Activated CD4-positive, alpha-beta T cell treated with anti-CD3 and anti-CD28 coated beads, Interleukin-2, amount 10 ng/mL, durations not matched to agents 7 days and 5 days (primary cell): Measurements from ENCODE around the gene PLA2G5. TPM values are rescaled to one million over a fixed set of nuclear protein-coding genes. Genes with fewer than 3 reads are reported as not detected.

Experiments
- CTCF ChIA-PET: fragments of 350-600 bp; sonication (Branson Sonifier 250); formaldehyde crosslinking; loops from one replicate; lab custom pipeline; 2021; ENCODE audit warnings: antibody characterized with exemption; lab: Charles Lee
- POLR2A ChIA-PET: fragments of 350-600 bp; sonication (Branson Sonifier 250); formaldehyde crosslinking; loops from one replicate; lab custom pipeline; 2021; ENCODE audit warnings: antibody characterized with exemption; lab: Charles Lee
- DNase-seq: peaks from one replicate; pipeline ENCODE4 v3.0.0-alpha.2; 2020
- H3K27ac Mint-ChIP-seq: one replicate; pipeline ENCODE4 v1.8.0; 2021; ENCODE audit warnings: mild to moderate bottlenecking, moderate library complexity, mixed read lengths
- H3K27me3 Mint-ChIP-seq: one replicate; pipeline ENCODE4 v1.8.0; 2021; ENCODE audit warnings: mixed read lengths
- H3K36me3 Mint-ChIP-seq: one replicate; pipeline ENCODE4 v1.8.0; 2021; ENCODE audit warnings: low read depth, mixed read lengths
- H3K4me1 Mint-ChIP-seq: one replicate; pipeline ENCODE4 v1.8.0; 2021; ENCODE audit warnings: mixed read lengths
- H3K4me3 Mint-ChIP-seq: one replicate; pipeline ENCODE4 v1.8.0; 2021; ENCODE audit warnings: mild to moderate bottlenecking, moderate library complexity, mixed read lengths
- H3K9me3 Mint-ChIP-seq: one replicate; pipeline ENCODE4 v1.8.0; 2021; ENCODE audit warnings: mixed read lengths
- total RNA-seq, 2 experiments: library from RNA; stranded (reverse); gene quantifications; one replicate each; pipeline ENCODE4 v1.2.3, GENCODE V29; 2021

Gene PLA2G5
- total RNA-seq, 2 experiments from 2014 or later, result not detected

DNA sequence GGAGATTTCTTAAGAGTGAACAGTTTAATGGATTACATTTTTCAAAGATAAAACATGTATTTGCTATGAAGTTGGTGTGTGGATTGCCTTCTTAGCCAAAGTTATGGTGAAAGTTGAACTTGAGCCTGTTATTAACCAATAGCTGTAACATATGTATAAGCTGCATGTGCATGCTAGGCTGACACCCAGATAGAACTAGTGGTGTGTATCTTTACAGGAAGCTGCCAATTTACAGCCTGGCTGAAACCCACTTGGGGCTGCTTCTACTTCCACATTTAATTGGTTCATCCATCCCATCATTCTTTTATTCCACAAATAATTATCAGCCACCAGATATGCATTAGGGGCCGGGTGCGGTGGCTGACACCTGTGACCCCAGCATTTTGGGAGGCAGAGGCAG is 3.3 kb downstream of the PLA2G5 start:
- Mint-ChIP-seq H3K4me1 (no peaks in the 10 kb centered on the region), H3K27me3 (peaks cover 11% of the 10 kb centered on the region), H3K4me3 (no peak overlapping the region), H3K36me3 (no peaks in the 10 kb centered on the region), H3K27ac (no peak overlapping the region), H3K9me3 (no peaks in the 10 kb centered on the region)
- ChIA-PET POLR2A (no interaction called here), CTCF (no interaction called here)
- no peak for DNase-seq

DNA sequence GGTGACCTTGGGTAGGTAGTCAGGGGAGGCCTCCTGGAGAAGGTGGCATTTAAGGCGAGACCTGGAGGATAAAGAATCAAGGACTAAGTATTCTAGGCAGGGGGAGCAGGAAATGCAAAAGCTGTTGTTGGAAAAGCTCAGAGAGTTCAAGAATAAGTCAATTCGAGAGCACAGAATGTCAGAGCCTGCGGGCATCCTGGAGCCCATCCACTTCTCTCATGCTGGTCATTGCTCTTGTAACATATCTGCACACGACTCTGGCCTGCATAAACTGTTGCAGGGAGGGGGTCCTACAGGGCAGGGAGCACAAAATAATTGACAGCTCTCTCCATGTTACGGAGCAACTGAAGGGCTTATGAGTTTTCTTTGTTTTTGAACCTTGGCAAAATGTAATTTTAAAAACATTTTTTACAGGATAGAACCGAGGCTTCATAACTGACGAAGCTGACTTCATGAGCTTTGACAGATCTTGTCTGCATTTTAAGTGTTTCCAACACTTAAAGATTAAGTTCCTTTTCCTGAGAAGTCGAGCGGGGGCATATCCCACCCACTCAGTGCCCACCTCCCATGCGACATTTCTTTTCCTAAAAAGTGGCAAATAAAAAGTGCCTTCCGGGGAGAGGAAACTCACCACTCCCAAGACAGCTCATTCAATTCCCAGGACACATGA is 4.2 kb downstream of the PLA2G5 start:
- H3K4me1 Mint-ChIP-seq, result no peaks in the 10 kb centered on the region
- H3K9me3 Mint-ChIP-seq, result no peaks in the 10 kb centered on the region
- H3K27me3 Mint-ChIP-seq, result peaks cover 16% of the 10 kb centered on the region
- H3K36me3 Mint-ChIP-seq, result no peaks in the 10 kb centered on the region
- H3K4me3 Mint-ChIP-seq, result no peak overlapping the region
- no peak for DNase-seq
- no peak overlapping the region for H3K27ac Mint-ChIP-seq
- CTCF ChIA-PET, result no interaction called here
- POLR2A ChIA-PET, result no interaction called here

DNA sequence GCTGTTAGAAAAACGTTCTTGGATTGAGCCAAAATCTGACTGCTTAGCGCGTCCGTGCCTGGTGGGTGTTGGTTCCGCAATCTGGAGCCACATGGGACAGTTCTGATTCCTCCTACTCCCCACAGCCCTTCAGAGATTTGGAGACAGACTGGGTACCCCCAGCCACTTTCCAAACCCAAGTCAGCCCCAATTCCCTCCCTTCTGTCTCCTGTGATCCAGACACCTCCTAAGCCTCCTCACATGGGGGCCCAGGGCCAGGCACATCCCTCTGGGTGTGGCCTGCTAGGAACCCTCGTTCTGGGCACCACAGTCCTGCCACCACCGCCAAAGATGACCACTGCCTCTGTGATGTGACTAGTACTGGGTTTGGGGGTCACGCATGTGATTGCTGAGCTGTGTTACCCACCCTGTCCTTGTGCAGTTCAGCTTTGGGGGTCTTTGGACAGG is 4.8 kb downstream of the PLA2G5 start:
- Mint-ChIP-seq H3K9me3 (no peaks in the 10 kb centered on the region), H3K27me3 (peaks cover 19% of the 10 kb centered on the region), H3K4me1 (peaks cover under 1% of the 10 kb centered on the region), H3K36me3 (no peaks in the 10 kb centered on the region), H3K4me3 (no peak overlapping the region), H3K27ac (no peak overlapping the region)
- CTCF ChIA-PET, result no interaction called here
- DNase-seq, result no peak
- POLR2A ChIA-PET, result no interaction called here

DNA sequence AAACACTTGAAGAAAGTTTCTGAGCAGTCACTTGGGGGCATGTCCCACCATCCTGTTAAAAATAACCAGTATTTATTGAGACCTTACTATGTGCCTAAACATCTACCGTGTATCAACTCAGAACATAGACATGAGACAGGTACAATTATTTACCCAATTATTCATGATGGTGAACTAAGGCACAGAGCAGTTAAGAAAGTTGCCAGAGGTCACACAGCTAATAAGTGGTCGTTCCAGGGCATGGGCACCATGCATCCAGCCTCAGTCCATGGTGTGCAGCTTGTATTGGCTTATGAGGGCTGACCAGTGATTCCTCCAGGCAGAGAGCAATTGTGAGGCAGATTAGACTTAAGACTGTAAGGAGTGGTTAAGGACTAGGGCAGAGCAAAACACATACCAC is 5.4 kb downstream of the PLA2G5 start:
- H3K4me3 Mint-ChIP-seq, result no peak overlapping the region

DNA sequence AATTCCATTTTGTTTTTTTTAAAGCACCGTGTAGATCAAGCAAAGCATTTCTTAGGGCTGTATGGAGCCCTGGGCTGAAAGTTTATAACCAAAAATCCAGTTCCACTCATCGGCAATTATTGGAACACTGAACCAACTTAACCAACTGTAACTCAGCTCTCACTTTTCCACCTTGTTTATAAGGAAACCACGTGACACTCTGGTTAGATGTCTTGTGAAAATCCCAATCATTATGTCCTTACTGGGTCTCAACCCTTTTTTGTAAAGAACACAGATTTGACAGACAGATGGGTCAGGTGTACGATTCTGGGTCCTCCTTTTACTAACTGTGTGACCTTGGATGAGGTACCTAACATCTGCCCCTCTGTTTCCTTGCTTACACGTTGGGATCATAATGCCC is 6.2 kb downstream of the PLA2G5 start:
- H3K27ac Mint-ChIP-seq, result no peak overlapping the region
- H3K9me3 Mint-ChIP-seq, result no peaks in the 10 kb centered on the region
- no peaks in the 10 kb centered on the region for H3K36me3 Mint-ChIP-seq
- no peak overlapping the region for H3K4me3 Mint-ChIP-seq
- peaks cover 9% of the 10 kb centered on the region for H3K4me1 Mint-ChIP-seq
- ChIA-PET POLR2A (no interaction called here), CTCF (interaction anchor here (1.2 kb wide), 1 partner anchor 10 kb away, joined by 3 read pairs; no protein-coding TSS in a partner anchor)
- DNase-seq, result no peak
- H3K27me3 Mint-ChIP-seq, result peaks cover 27% of the 10 kb centered on the region

More for the DNA sequence above, 5.4 kb downstream of the PLA2G5 start:
- Mint-ChIP-seq H3K9me3 (no peaks in the 10 kb centered on the region), H3K36me3 (no peaks in the 10 kb centered on the region), H3K4me1 (peaks cover 1% of the 10 kb centered on the region), H3K27ac (no peak overlapping the region), H3K27me3 (peaks cover 20% of the 10 kb centered on the region)
- DNase-seq, result no peak
- POLR2A ChIA-PET, result no interaction called here
- CTCF ChIA-PET, result interaction anchor here (1.2 kb wide), 1 partner anchor 9 kb away, joined by 3 read pairs; no protein-coding TSS in a partner anchor

DNA sequence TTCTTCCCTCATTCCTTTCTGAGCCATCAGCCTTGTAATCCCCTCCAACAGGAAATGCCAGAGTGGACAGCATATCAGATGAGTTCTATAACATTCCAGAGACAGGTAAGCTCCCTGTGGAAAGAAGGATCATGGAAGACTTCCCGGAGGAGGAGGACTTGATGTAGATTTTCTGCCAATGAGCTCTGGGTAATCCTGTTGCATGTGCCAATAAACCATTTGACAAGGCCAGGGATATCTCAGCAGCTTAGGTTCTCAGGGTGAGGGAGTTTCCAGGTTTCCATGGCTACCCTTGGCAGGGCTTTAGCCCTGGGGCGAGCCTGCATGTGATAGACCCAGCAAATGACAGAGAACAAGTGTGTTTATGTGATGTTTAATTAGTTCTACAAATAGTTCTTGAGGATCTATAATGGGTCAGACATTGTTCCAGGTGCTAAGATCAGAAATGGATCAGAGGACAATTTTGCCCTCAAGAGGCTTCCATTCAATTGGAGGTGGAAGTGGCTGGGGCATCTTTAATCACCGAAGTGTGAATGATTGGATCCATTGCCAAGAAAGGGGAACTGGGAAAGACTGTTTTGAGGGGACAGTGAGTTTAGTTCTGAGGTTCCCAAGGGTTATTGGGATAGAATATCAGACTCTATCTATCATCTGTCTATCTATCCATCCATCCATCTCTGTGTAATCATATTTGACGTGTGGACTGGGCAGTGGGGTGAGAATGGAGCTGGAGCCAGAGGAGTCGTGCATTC is 6.9 kb downstream of the PLA2G5 start:
- Mint-ChIP-seq H3K9me3 (no peaks in the 10 kb centered on the region), H3K27me3 (peaks cover 30% of the 10 kb centered on the region), H3K36me3 (no peaks in the 10 kb centered on the region), H3K4me3 (no peak overlapping the region), H3K27ac (no peak overlapping the region), H3K4me1 (peaks cover 11% of the 10 kb centered on the region)
- ChIA-PET CTCF (interaction anchor here (1.2 kb wide), 1 partner anchor 10 kb away, joined by 3 read pairs; no protein-coding TSS in a partner anchor), POLR2A (no interaction called here)
- DNase-seq, result no peak

DNA sequence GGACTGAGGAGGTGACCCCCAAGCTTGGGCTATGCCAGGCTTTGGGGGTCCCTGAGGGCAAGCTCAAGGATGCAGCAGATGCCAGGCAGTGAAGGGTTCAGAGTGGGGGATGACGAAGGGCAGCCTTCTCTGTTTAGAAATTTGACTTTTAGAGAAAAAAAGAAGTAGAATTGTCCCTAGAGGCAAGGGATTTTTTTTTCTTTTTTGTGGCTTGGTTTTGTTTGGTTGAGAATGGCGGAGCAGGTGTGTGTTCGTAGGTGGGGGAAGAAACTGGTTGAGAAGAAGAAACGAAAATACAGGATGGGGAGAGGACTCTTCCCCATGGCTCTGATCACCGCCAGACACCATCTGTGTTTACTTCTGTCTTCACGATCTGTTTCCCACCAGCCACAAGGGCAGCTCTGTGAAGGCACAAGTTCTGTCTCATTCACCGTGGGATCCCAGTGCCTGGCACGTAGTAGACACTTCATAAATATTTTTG is 8.2 kb downstream of the PLA2G5 start:
- Mint-ChIP-seq H3K27me3 (peaks cover 31% of the 10 kb centered on the region), H3K9me3 (no peaks in the 10 kb centered on the region), H3K36me3 (no peaks in the 10 kb centered on the region), H3K4me3 (no peak overlapping the region), H3K4me1 (peaks cover 12% of the 10 kb centered on the region), H3K27ac (no peak overlapping the region)
- no peak for DNase-seq
- ChIA-PET POLR2A (no interaction called here), CTCF (no interaction called here)

DNA sequence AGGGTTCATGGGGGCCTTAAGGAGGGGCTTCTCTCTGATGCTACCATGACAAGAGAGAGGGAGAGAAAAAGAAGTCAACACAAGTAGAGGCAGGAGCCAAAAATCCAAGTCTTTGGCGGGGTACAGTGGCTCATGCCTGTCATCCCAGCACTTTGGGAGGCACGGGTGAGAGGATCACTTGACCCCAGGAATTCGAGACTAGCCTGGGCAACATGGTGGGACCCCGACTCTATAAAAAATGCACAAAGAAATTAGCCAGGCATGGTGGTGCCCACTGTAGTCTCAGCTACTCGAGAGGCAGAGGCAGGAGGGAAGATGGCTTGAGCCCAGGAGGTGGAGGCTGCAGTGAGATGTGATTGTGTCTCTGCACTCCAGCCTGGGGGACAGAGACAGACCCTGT is 8.7 kb downstream of the PLA2G5 start:
- Mint-ChIP-seq H3K4me1 (peaks cover 12% of the 10 kb centered on the region), H3K36me3 (no peaks in the 10 kb centered on the region), H3K27me3 (peaks cover 31% of the 10 kb centered on the region), H3K27ac (no peak overlapping the region), H3K4me3 (no peak overlapping the region), H3K9me3 (no peaks in the 10 kb centered on the region)
- DNase-seq, result no peak
- CTCF ChIA-PET, result interaction anchor here (0.6 to 1.2 kb wide), 2 partner anchors 10 to 23 kb away, joined by 3 read pairs; no protein-coding TSS in a partner anchor
- POLR2A ChIA-PET, result no interaction called here

DNA sequence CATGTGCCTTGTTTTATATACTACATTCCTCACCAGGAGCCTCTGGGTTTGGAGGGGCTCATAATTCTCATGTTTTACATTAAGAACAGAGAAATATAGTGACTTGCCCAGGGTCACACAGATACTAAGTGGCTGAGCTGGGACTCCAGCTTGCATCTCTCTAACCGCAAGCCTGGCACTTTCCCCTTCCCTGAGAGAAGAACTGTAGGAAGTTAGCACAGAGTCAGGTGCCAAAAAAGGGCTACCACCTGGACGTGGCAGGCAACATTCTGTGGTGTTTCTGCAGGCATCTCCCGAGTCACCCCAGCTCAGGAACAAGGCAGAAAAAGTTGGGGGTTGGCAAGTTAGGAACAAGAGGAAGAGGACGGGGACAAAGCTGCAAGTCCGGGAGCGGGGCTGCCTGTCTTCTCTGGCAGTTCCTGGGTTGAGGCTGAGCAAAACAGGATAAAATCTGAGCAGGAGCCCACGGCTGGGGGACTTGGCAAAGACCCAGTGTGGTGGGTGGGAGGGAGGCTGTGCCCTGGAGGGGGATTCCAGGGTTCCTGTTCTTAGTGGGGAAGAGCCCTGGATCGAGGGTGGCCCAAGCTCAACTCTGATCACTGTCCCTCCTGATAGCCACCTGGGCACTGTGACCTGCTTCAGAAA is 9.8 kb downstream of the PLA2G5 start:
- H3K4me1 Mint-ChIP-seq, result peaks cover 12% of the 10 kb centered on the region
- CTCF ChIA-PET, result interaction anchor here (1.2 kb wide), 1 partner anchor 9 kb away, joined by 3 read pairs; no protein-coding TSS in a partner anchor
- POLR2A ChIA-PET, result no interaction called here
- no peak for DNase-seq
- peaks cover 31% of the 10 kb centered on the region for H3K27me3 Mint-ChIP-seq
- no peaks in the 10 kb centered on the region for H3K36me3 Mint-ChIP-seq
- no peaks in the 10 kb centered on the region for H3K9me3 Mint-ChIP-seq
- H3K27ac Mint-ChIP-seq, result no peak overlapping the region
- no peak overlapping the region for H3K4me3 Mint-ChIP-seq

DNA sequence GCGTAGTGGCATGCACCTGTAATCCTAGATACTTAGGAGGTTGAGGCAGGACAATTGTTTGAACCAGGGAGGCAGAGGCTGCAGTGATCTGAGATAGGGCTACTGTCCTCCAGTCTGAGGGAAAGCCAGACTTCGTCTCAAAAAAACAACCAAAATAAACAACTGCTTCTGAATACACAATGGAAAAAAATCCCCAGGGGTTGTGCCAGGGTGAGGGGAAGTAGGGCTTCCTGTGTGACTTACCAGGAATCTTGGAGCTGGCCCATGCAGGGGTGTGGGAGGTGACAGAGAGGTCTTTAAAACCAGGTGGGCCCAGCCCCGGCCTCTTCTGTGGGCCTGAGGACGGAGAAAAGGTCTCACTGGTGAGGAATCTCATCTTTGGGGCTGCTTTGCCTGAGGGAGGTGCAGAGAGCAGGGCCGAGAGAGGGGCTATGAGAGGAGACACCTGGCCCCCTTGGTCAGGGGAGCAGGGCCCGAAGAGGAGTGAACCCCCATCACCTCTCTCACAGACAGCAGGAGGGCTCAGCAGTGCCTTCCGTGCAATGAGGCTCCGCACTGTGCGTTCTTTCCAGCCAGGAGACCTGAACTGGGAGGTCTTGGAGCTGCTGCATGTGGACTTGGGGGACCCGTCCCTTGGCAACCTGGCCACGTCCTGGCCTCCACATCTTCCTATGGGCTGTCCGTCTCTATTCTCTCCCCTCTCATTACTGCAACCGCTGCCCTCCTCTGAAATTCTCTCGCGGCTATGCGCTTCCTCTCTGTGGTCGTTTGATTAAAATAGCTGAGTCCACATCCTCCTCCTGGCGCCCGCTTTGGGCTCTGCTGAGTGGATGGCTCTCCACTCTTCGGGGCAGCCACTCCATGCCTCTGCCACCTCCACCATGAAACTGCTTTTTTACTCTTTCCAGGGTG is 10.7 kb downstream of the PLA2G5 start:
- no peak overlapping the region for H3K4me3 Mint-ChIP-seq
- DNase-seq, result peak; percentile 14
- no peaks in the 10 kb centered on the region for H3K36me3 Mint-ChIP-seq
- peaks cover 31% of the 10 kb centered on the region for H3K27me3 Mint-ChIP-seq
- ChIA-PET POLR2A (no interaction called here), CTCF (no interaction called here)
- H3K27ac Mint-ChIP-seq, result no peak overlapping the region
- no peaks in the 10 kb centered on the region for H3K9me3 Mint-ChIP-seq
- peaks cover 12% of the 10 kb centered on the region for H3K4me1 Mint-ChIP-seq

DNA sequence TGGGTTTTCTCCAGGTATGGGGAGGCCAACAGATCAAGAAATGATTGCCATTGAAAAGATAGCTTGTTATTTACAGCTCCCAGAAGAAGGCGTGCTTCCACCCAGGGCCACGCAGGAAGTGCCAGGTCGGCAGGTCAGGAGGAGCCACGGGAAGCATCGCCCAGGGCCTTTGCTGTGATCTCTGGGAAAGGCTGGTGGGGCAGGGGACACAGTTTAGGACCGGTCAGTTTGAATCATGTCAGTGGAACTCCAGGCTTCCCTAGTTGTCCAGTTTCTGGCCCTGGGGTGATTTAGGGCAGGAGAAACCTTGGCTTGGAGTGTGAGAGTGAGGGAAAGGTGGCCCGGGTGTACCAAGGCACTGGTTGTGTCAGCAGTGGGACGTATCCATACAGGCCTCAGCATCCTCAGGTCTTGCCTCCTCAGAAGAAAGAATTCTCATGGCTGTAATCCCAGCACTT is 11.4 kb downstream of the PLA2G5 start:
- POLR2A ChIA-PET, result no interaction called here
- Mint-ChIP-seq H3K4me3 (no peak overlapping the region), H3K9me3 (no peaks in the 10 kb centered on the region), H3K27ac (no peak overlapping the region), H3K36me3 (no peaks in the 10 kb centered on the region), H3K4me1 (peaks cover 12% of the 10 kb centered on the region), H3K27me3 (peaks cover 31% of the 10 kb centered on the region)
- DNase-seq, result no peak
- CTCF ChIA-PET, result no interaction called here

DNA sequence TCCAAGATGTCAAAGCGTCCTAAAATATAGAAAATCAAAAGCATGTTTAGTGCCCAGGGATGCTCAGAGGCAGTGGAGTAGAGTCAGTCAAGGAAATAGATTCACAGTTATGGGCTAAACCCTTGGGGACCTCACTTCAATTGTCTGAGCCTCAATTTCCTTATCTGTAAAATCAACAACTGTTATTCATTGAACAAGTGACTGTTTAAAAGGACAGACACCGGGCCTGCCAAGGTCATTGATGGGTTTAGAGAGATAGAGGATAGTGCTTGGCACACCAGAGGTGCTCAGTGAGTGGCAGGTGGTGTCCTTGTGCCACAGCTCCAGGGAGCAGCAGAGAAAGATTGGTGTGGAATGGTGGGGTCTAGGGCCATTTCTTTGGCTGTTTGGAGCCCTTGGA is 12.8 kb downstream of the PLA2G5 start:
- CTCF ChIA-PET, result no interaction called here
- Mint-ChIP-seq H3K4me3 (no peak overlapping the region), H3K27ac (no peak overlapping the region), H3K4me1 (peaks cover 12% of the 10 kb centered on the region), H3K36me3 (no peaks in the 10 kb centered on the region), H3K9me3 (no peaks in the 10 kb centered on the region), H3K27me3 (peaks cover 25% of the 10 kb centered on the region)
- POLR2A ChIA-PET, result no interaction called here
- DNase-seq, result no peak
